HG03175 (cell line): ENCODE measurements around the gene F8A2.
"Not testable (repeated sequence)": the region's sequence is repeated elsewhere in the genome, so short reads cannot be mapped to it uniquely, and the experiment has no call there.

Source experiments
- ATAC-seq: cut with Tn5 transposase; IDR thresholded peaks from one replicate; pipeline ENCODE4 v1.9.1; 2021; ENCODE audit warnings: mild to moderate bottlenecking, moderate library complexity; ENCODE audit not compliant: unreplicated experiment

F8A2 gene

GRCh38 chrX:155381843-155382528 is at the start of gene F8A2:
F8A2 (plus strand) TSS chrX:155382095; CDS start chrX:155382115, 20 bp downstream.
- peak; percentile 86 for ATAC-seq

DNA sequence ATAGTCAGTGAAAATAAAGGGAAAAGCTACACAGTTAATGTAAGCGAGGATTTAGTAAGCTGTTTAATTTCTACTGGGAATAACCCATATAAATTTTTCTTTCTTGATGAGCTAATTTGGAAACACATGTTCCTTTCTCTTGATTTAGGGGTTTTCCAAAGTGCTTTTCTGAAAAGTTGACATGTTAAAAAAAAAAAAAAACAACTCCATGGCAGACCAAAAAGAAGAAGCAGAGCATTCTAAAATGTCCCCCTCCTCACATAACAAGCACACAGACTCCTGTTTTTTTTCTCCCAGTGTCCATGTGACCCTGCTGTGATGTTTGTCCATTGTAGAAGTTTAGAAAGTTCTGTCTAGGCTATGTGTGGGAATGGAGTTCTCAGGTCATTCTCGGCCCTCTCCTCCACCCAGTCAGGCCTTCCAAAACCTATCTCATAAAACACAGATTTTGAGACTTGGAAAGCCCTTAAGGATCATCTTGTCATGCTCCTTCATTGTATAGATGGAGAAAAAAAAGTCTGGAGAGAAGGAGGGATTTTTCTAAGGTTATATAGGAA is 48.3 kb upstream of the F8A2 start:
- no peak for ATAC-seq

DNA sequence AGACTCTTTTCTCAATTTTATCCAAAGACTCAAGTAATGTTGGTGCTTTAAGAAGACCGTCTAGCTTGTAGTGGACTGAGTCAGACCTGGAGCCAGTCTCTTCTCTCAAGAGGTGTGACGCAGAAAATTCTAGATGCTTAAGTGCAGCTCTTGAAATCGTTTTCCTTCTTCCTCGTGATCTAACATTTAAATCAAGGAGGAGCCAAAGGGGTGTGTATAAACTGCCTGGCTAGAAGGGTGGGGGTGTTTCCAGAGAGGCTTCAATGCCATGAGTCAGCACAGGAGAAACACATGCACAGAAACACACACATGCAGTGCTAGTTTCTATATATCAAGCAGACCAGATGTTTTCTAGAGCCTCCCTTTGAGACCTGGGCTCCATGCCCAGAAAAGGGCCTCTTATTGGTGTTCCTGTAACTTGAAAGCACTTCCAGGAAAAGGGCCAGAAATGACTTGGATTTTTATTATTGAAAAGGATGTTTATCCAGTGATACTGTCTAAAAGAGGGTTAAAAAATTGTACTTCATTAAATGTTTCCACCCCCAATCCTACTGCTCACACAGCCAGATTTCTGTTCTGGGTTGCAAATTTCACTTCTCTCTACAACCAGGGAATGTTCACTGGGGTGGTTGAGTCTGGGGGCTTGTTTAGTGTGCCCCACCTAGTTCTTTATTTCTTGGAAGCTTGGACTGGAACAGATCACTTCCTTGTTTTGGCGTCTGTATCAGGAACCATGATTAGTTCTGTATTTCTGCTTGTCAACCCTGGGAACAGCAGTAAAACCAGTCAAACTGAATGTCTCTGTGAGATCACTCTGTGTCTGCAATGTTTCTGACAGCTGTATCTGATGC is 47.2 kb upstream of the F8A2 start, which contains the start of gene CLIC2:
CLIC2 (minus strand) TSS at position 129 of the 851 bp plus-strand sequence. CDS start 187 bp downstream, outside the sequence.
- ATAC-seq, result no peak

- ATAC-seq, result not testable (repeated sequence)
These were observed 46.6 kb upstream of the F8A2 start for GRCh38 chrX:155335337-155335712.

DNA sequence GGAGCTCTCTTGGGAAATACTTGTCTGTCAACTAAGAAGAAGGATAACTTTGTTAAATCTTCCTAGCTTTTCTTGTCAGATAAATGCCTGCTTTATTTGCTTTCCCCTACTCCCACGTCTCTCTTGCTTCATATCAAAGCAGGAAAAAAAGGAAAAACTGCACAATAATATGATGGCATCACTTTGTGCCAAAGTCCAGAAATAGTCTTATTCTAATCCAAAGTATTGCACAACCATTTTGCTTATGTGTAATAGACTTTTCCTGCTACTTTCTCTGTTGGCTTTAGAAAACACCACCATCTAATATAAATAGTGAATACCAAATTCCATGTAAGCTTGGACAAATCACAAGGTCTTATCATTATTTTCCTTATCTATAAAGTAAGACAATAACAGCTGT is 36.2 kb upstream of the F8A2 start:
- ATAC-seq, result not testable (repeated sequence)

GRCh38 chrX:155349448-155349847 is 32.4 kb upstream of the F8A2 start:
- ATAC-seq, result not testable (repeated sequence)

GRCh38 chrX:155363712-155364111 is 18.2 kb upstream of the F8A2 start:
- not testable (repeated sequence) for ATAC-seq

GRCh38 chrX:155373777-155374458 is 8.0 kb upstream of the F8A2 start:
- peak; percentile 78 for ATAC-seq

DNA sequence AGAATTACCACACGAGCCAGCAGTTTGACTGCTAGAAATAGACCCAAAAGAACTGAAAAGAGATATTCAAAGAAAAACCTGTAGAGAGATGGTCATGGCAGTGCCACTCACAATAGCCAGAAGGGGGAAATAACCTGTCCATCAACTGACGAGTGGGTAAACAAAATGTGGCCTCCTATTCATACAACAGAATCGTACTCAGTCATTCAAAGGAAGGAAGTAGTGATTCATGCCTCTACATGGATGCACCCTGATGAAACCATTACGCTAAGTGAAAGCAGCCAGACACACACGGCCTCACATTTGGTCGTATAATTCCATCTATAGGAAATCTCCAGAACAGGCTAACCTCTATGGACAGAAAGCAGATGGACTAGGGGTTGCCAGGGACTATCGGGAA is 2.1 kb upstream of the F8A2 start:
- ATAC-seq, result not testable (repeated sequence)

DNA sequence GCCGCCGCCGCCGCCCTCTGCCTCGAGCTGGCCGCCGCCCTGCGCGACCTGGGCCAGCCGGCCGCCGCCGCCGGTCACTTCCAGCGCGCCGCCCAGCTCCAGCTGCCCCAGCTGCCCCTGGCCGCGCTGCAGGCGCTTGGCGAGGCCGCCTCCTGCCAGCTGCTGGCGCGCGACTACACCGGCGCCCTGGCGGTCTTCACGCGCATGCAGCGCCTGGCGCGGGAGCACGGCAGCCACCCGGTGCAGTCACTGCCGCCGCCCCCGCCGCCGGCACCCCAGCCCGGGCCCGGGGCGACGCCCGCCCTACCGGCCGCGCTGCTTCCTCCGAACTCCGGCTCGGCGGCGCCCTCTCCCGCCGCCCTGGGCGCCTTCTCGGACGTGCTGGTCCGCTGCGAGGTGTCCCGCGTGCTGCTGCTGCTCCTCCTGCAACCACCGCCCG is 653 bp downstream of the F8A2 start:
- ATAC-seq, result peak; percentile 48

GRCh38 chrX:155389634-155390033 is 7.7 kb downstream of the F8A2 start:
- no peak for ATAC-seq

GRCh38 chrX:155394747-155395276 is 12.9 kb downstream of the F8A2 start:
- ATAC-seq, result not testable (repeated sequence)

DNA sequence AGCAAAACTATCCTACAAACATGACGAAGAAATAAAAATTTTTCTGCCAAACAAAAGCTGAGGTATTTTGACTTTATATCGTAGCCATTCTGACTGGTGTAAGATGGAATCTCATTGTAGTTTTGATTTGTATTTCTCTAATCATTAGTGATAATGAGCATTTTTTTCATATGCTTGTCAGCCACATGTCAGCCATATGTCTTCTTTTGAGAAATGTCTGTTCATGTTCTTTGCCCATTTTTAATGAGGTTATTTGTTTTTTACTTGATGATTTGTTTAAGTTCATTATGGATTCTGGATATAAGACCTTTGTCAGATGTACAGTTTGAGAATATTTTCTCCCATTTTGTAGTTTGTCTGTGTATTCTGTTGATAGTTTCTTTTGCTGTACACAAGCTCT is 24.5 kb downstream of the F8A2 start:
- no peak for ATAC-seq

DNA sequence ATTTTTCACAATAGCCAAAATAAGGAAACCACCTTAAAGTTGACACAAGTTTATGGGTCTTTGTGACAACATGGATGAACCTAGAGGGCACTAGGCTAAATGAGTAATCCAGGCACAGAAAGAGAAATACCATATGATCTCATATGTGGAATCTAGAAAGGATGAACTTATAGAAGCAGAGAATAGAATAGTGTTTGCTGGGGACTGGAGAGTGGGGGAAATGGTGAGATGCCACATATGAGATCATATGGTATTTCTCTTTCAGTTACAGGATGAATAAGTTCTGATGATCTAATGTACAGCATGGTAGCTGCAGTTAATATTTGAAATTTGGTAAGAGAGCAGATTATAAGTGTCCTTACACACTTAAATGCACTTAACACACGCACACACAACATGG is 35.9 kb downstream of the F8A2 start:
- ATAC-seq, result no peak
